IMR-90 (cell line): ENCODE measurements around the gene PIEZO2. TPM values are rescaled to one million over a fixed set of nuclear protein-coding genes. Genes with fewer than 3 reads are reported as not detected.

ENCODE experiments used
- ATAC-seq: fragments of 200-7000 bp; cut with Tn5 transposase; 2 replicates; pipeline ENCODE4 v1.9.1; 2020; ENCODE audit warnings: low read depth, mild to moderate bottlenecking, moderate library complexity
- BruUV-seq: library from RNA; stranded (reverse); fragments of 400-500 nt; replicated peaks from 2 replicates; lab custom pipeline; 2021; lab: Mats Ljungman, UMichigan
- CTCF ChIA-PET: fragments of 300-600 bp; formaldehyde crosslinking; extraction: SDS; loops from one replicate; lab custom pipeline; 2021; ENCODE audit warnings: antibody characterized with exemption; lab: Yijun Ruan, JAX
- POLR2A ChIA-PET: fragments of 300-600 bp; sonication (Branson Sonifier 250); formaldehyde crosslinking; loops from one replicate; lab custom pipeline; 2022; ENCODE audit warnings: antibody characterized with exemption; ENCODE audit not compliant: unreplicated experiment; lab: Charles Lee
- DNase-seq: peaks from one replicate; pipeline ENCODE4 v3.0.0; 2013
- H2AFZ ChIP-seq: replicated peaks from 2 replicates; pipeline ENCODE3; 2013; ENCODE audit warnings: low read length, mild to moderate bottlenecking; ENCODE audit not compliant: poor library complexity
- H2AK5ac ChIP-seq: 2 replicates; pipeline ENCODE4 v1.6.1; 2013; ENCODE audit warnings: low read depth, low read length, inconsistent platforms
- H2AK9ac ChIP-seq: replicated peaks from 2 replicates; pipeline ENCODE3; 2013; ENCODE audit warnings: mild to moderate bottlenecking, low read depth, low read length, moderate library complexity; ENCODE audit not compliant: poor library complexity
- H2BK120ac ChIP-seq: 2 replicates; pipeline ENCODE4 v1.6.1; 2013; ENCODE audit warnings: low read depth, low read length, inconsistent platforms
- H2BK15ac ChIP-seq: 3 replicates; pipeline ENCODE4 v1.6.1; 2013; ENCODE audit warnings: low read depth, low read length, inconsistent platforms
- H2BK20ac ChIP-seq: 2 replicates; pipeline ENCODE4 v1.6.1; 2013; ENCODE audit warnings: low read depth, mild to moderate bottlenecking, inconsistent platforms, low read length, moderate library complexity
- H2BK5ac ChIP-seq: 2 replicates; pipeline ENCODE4 v1.6.1; 2013; ENCODE audit warnings: mild to moderate bottlenecking, low read depth, low read length, inconsistent platforms; ENCODE audit not compliant: poor library complexity, severe bottlenecking
- H3K14ac ChIP-seq: replicated peaks from 2 replicates; pipeline ENCODE4 v1.6.1; 2013; ENCODE audit warnings: low read depth, low read length, inconsistent platforms
- H3K18ac ChIP-seq: 2 replicates; pipeline ENCODE4 v1.6.1; 2013; ENCODE audit warnings: low read depth, low read length, control low read depth
- H3K23ac ChIP-seq: 2 replicates; pipeline ENCODE4 v1.6.1; 2013; ENCODE audit warnings: low read depth, low read length, inconsistent platforms
- H3K27ac ChIP-seq: 2 replicates; pipeline ENCODE4 v1.5.1; 2013; ENCODE audit warnings: mild to moderate bottlenecking, control low read depth, low read length; ENCODE audit not compliant: insufficient read depth
- H3K27me3 ChIP-seq: 2 replicates; pipeline ENCODE4 v1.6.1; 2013; ENCODE audit warnings: low read length; ENCODE audit not compliant: control insufficient read depth, insufficient read depth
- H3K36me3 ChIP-seq: 2 replicates; pipeline ENCODE4 v1.6.1; 2013; ENCODE audit warnings: low read length, mixed read lengths; ENCODE audit not compliant: control insufficient read depth, insufficient read depth
- H3K4ac ChIP-seq: 2 replicates; pipeline ENCODE4 v1.6.1; 2013; ENCODE audit warnings: low read depth, low read length, inconsistent platforms
- H3K4me1 ChIP-seq: 2 replicates; pipeline ENCODE4 v1.6.1; 2013; ENCODE audit warnings: low read length, mixed read lengths; ENCODE audit not compliant: control insufficient read depth, insufficient read depth
- H3K4me2 ChIP-seq: 2 replicates; pipeline ENCODE4 v1.6.1; 2013; ENCODE audit warnings: low read depth, mild to moderate bottlenecking, control low read depth, low read length, moderate library complexity
- H3K4me3 ChIP-seq: 2 replicates; pipeline ENCODE4 v1.5.1; 2013; ENCODE audit warnings: low read depth, mild to moderate bottlenecking, control low read depth, low read length, moderate library complexity; ENCODE audit not compliant: insufficient read depth
- H3K56ac ChIP-seq: 2 replicates; pipeline ENCODE4 v1.6.1; 2013; ENCODE audit warnings: low read length, inconsistent platforms; ENCODE audit not compliant: insufficient read depth; ENCODE audit errors: extremely low read depth
- H3K79me1 ChIP-seq, 2 experiments: 2 replicates each; pipeline ENCODE4 v1.6.1; 2013; ENCODE audit warnings: low read length in 2 of 2, inconsistent platforms in 1 of 2, low read depth in 1 of 2
- H3K9ac ChIP-seq: 2 replicates; pipeline ENCODE4 v1.6.1; 2013; ENCODE audit warnings: low read depth, low read length, control low read depth
- H3K9me1 ChIP-seq: 2 replicates; pipeline ENCODE4 v1.6.1; 2013; ENCODE audit warnings: low read length, inconsistent platforms; ENCODE audit not compliant: insufficient read depth
- H3K9me3 ChIP-seq: 2 replicates; pipeline ENCODE4 v1.6.1; 2013; ENCODE audit warnings: low read length; ENCODE audit not compliant: control insufficient read depth, insufficient read depth
- H4K20me1 ChIP-seq: 2 replicates; pipeline ENCODE4 v1.6.1; 2013; ENCODE audit warnings: low read length, inconsistent platforms; ENCODE audit not compliant: insufficient read depth
- H4K5ac ChIP-seq: 2 replicates; pipeline ENCODE4 v1.6.1; 2013; ENCODE audit warnings: mild to moderate bottlenecking, low read depth, low read length, control low read depth
- H4K8ac ChIP-seq, 2 experiments: 2 replicates each; pipeline ENCODE4 v1.6.1; 2013; ENCODE audit warnings: low read depth in 2 of 2, low read length in 2 of 2, control low read depth in 1 of 2, inconsistent platforms in 1 of 2
- H4K91ac ChIP-seq: 2 replicates; pipeline ENCODE4 v1.6.1; 2013; ENCODE audit warnings: low read depth, low read length, inconsistent platforms; ENCODE audit not compliant: insufficient read depth
- CHD1 ChIP-seq: IDR thresholded peaks from 2 replicates; pipeline ENCODE4 v1.6.1; 2012; ENCODE audit warnings: low read depth, low read length, improper control_type of control experiment
- MAZ ChIP-seq: IDR thresholded peaks from 2 replicates; pipeline ENCODE4 v1.6.1; 2012; ENCODE audit warnings: low read depth, mild to moderate bottlenecking, low read length, improper control_type of control experiment, moderate library complexity, borderline replicate concordance
- MXI1 ChIP-seq: IDR thresholded peaks from 2 replicates; pipeline ENCODE4 v1.6.1; 2012; ENCODE audit warnings: low read depth, mild to moderate bottlenecking, low read length, moderate library complexity, borderline replicate concordance
- POLR2A ChIP-seq: IDR thresholded peaks from 2 replicates; pipeline ENCODE4 v1.6.1; 2012; ENCODE audit warnings: mild to moderate bottlenecking, low read depth, low read length
- RAD21 ChIP-seq: IDR thresholded peaks from 2 replicates; pipeline ENCODE4 v1.6.1; 2012; ENCODE audit warnings: low read length, improper control_type of control experiment
- RFX5 ChIP-seq: IDR thresholded peaks from 2 replicates; pipeline ENCODE4 v1.8.0; 2012; ENCODE audit warnings: low read depth, mild to moderate bottlenecking, low read length, moderate library complexity
- dilution Hi-C: fragments of 300-500 bp; cut with HindIII; formaldehyde crosslinking; loops from one replicate; pipeline ENCODE4 v1.14.3; 2018; ENCODE audit warnings: low sequenced_read_pairs; ENCODE audit not compliant: unreplicated experiment
- in situ Hi-C: fragments of 300-500 bp; cut with MboI; formaldehyde crosslinking; loops from 3 replicates; pipeline ENCODE4 v1.14.3; 2019; ENCODE audit warnings: low sequenced_read_pairs, inconsistent platforms, mixed read lengths
- intact Hi-C: fragments of 100-400 bp; cut with micrococcal nuclease; formaldehyde crosslinking; loops from 2 replicates; pipeline ENCODE4 v1.10.0; 2022
- polyA plus RNA-seq, 3 experiments: library from polyadenylated mRNA; depleted of rRNA; stranded (reverse); fragments of >200 nt; gene quantifications; 2 replicates each; pipeline ENCODE4 v1.2.3, GENCODE V29; 2012; ENCODE audit warnings: low replicate concordance in 1 of 3
- total RNA-seq: library from RNA; depleted of rRNA; stranded (reverse); fragments of >200 nt; gene quantifications from 2 replicates; pipeline ENCODE4 v1.2.3, GENCODE V29; 2012
- TF ChIP-seq, protein P1 (sequence below): fragments of 150-350 bp; IDR thresholded peaks from 2 replicates; pipeline ENCODE4 v1.6.1; 2017; ENCODE audit warnings: mild to moderate bottlenecking, antibody characterized with exemption, low read length, low read depth
- TF ChIP-seq, protein P2 (sequence below): conservative IDR thresholded peaks from 2 replicates; pipeline ENCODE4 v1.5.1; 2012; ENCODE audit warnings: mild to moderate bottlenecking, low read depth, low read length, improper control_type of control experiment

The PIEZO2 gene
- total and polyA plus RNA-seq, 2 of the 4 experiments (the other 2 are of a cell fraction) = 2.4 to 4.1 TPM

DNA sequence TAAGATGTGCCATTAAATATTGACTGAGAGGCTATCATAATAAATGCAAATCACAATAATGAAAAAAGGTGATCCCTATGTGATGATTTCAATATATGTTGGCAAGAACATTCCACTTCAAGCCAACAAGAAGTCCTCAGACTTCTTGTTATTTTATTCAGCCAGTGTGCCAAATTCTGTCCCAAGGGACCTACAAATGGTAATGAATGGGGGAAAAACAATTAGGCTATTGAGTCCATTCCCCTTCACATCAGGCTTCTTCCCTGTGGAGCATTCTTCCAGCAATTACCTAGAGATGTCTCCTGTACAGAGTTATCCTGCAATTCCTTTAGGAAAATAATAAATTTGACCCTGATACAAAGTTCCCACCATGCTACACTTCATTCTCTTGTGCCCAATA lies 144.4 kb downstream of the PIEZO2 start:
- Histone ChIP-seq H3K56ac (0 out of 2 replicates have a peak overlapping the region, but pooled peaks have one; percentile 1), H4K20me1 (no peaks in the 10 kb centered on the region), H2BK5ac (peak overlapping the region; percentile 79), H3K27me3 (no peaks in the 10 kb centered on the region), H4K8ac (peak overlapping the region; percentile 11 to 89; a peak in 2 of 4 replicates), H3K4me2 (no peak overlapping the region), H3K4ac (peak overlapping the region; percentile 97), H4K5ac (peak overlapping the region; percentile 34), H3K36me3 (no peaks in the 10 kb centered on the region), H2BK120ac (peak overlapping the region; percentile 99), H2AK5ac (peak overlapping the region; percentile 85), H3K18ac (peak overlapping the region; percentile 84), H3K79me1 (peaks cover 0 to 22% of the 10 kb centered on the region in 2 experiments; a peak in 2 of 4 replicates), H4K91ac (peak overlapping the region; percentile 95), H2BK15ac (peak overlapping the region; percentile 75; the same call in 1 of the 3 replicates), H3K14ac (peak overlapping the region; percentile 93), H2BK20ac (peak overlapping the region; percentile 97), H3K4me3 (no peak overlapping the region), H3K23ac (peak overlapping the region; percentile 93; the same call in 1 of the 2 replicates), H2AFZ (no peak overlapping the region), H3K9me1 (peaks cover 8% of the 10 kb centered on the region), H3K9me3 (no peaks in the 10 kb centered on the region), H2AK9ac (no peak overlapping the region), H3K27ac (peak overlapping the region; percentile 57; the same call in 1 of the 2 replicates), H3K4me1 (peaks cover 9% of the 10 kb centered on the region), H3K9ac (no peak overlapping the region)
- ChIA-PET CTCF (interaction anchor here (1.0 kb wide), 1 partner anchor 9 kb away, joined by 3 read pairs; no protein-coding TSS in a partner anchor), POLR2A (no interaction called here)
- DNase-seq (no peak), ATAC-seq (no peak)
- TF ChIP-seq RAD21 (no peak), MXI1 (no peak), POLR2A (no peak), MAZ (no peak), RFX5 (no peak), CHD1 (no peak)
- TF ChIP-seq, protein P1, sequence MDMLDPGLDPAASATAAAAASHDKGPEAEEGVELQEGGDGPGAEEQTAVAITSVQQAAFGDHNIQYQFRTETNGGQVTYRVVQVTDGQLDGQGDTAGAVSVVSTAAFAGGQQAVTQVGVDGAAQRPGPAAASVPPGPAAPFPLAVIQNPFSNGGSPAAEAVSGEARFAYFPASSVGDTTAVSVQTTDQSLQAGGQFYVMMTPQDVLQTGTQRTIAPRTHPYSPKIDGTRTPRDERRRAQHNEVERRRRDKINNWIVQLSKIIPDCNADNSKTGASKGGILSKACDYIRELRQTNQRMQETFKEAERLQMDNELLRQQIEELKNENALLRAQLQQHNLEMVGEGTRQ = no peak
- TF ChIP-seq, protein P2, sequence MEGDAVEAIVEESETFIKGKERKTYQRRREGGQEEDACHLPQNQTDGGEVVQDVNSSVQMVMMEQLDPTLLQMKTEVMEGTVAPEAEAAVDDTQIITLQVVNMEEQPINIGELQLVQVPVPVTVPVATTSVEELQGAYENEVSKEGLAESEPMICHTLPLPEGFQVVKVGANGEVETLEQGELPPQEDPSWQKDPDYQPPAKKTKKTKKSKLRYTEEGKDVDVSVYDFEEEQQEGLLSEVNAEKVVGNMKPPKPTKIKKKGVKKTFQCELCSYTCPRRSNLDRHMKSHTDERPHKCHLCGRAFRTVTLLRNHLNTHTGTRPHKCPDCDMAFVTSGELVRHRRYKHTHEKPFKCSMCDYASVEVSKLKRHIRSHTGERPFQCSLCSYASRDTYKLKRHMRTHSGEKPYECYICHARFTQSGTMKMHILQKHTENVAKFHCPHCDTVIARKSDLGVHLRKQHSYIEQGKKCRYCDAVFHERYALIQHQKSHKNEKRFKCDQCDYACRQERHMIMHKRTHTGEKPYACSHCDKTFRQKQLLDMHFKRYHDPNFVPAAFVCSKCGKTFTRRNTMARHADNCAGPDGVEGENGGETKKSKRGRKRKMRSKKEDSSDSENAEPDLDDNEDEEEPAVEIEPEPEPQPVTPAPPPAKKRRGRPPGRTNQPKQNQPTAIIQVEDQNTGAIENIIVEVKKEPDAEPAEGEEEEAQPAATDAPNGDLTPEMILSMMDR = no peak
- intact Hi-C loops = no loop called here
- dilution Hi-C loops = no loop called here
- no TSS peak for BruUV-seq
- in situ Hi-C loops = no loop called here
